A549 treated with GW870086 at 1 μM for 4 hours (cell line): ENCODE measurements around the gene PDIK1L. TPM values are rescaled to one million over a fixed set of nuclear protein-coding genes. Genes with fewer than 3 reads are reported as not detected.

ENCODE experiments used
- total RNA-seq: library from RNA; stranded (reverse); fragments of 200-300 nt; extraction: Qiagen RNA extraction; gene quantifications from 5 replicates; pipeline ENCODE4 v1.2.3, GENCODE V29; 2022; ENCODE audit warnings: low read depth

The PDIK1L gene
- total RNA-seq: 1.6 to 2.1 TPM (median 2.0 TPM) in 5 replicates

DNA sequence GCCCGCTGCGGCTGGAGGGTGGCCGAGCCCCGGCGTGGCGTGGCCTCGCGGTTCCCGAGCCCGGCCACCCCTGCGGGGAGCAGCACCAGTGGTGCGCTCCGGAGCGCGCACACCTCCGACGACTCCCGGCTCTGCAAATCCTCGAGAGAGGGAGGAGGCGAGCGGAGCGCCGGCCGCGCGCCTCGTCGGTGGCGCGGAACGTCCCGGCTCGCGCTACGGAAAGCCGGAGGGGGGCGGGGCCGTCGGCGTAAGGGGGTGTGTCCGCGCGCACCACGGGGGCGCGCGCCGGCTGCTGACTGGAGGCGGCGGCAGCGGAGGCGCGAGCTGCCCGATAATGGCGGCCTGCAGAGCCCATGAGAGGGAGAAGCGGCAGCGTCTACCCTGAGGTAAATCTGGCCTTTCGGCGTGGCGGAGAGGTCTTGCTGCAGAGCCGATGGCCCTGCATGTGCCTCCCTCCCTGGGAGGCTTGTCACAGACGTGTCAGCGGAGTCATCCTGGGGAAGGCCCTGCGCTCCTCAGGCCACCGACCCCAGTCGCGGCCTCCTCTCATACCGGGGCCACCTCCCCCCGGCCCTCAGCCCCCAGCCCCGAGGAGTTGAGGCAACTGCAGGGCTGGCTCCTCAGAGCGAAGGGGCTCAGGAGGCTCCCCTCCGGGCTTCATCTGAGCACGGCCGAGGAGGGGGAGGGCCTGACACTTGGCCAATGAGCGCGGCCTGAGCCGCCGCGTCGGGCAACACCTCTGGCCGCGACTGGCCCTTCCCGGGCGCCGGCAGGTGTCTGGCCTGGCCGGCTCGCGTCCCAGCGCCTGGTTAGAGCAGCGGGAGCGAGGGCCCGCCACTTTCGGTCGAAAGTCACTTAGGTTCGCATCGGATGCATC lies at the start of gene PDIK1L:
PDIK1L (plus strand) TSS at position 295 of the 877 bp plus-strand sequence. CDS start 2,485 bp downstream, outside the sequence.

GRCh38 chr1:26067432-26067911 lies 44.2 kb upstream of the PDIK1L start, which contains the start of gene TRIM63:
TRIM63 (minus strand) TSS chr1:26067630; CDS start chr1:26067494, 136 bp downstream.

GRCh38 chr1:26158908-26159742 lies 47.5 kb downstream of the PDIK1L start, which contains the start of gene FAM110D:
FAM110D (plus strand) TSS chr1:26159079; CDS start chr1:26161292, 2,213 bp downstream.

DNA sequence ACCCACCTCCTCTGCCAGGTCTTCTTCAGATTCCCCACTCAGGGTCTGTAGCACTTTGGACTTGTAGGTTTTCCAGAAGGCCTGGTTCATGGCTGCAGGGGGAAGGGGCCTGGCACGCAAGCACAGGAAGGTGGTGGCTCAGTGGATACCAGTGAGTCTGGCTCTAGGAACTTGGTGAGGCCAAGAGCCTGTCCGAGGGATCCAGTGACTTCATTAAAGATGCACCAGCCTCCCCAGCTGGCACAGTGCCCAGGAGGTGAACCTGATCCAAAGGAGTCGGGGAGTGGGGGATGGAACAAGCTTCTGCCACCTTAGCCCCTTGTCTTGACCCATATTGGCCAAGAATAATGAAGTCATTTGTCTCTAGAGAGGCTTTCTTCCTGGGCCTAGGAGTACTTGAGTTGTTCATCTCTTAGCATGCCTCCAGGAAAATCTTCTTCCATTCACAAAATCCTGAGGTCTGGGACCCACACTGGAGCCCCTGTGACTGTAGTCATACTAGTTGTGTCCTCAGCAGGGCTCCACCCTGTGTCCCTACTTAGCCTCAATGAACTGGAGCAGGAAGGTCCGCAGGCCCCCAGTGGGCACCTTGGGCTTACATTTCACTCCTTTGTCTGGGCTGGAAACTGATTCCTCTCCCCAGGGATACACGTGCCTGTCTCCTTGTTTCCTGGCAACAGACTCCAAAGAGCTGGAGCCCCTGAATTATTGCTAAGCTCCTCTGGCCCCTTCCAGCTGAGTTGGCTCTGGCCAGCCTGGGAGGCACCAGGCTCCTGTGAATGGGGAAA lies 57.0 kb downstream of the PDIK1L start, which contains the start of gene C1orf232:
C1orf232 (minus strand) TSS at position 554 of the 788 bp plus-strand sequence; CDS start at position 90, 464 bp downstream.

DNA sequence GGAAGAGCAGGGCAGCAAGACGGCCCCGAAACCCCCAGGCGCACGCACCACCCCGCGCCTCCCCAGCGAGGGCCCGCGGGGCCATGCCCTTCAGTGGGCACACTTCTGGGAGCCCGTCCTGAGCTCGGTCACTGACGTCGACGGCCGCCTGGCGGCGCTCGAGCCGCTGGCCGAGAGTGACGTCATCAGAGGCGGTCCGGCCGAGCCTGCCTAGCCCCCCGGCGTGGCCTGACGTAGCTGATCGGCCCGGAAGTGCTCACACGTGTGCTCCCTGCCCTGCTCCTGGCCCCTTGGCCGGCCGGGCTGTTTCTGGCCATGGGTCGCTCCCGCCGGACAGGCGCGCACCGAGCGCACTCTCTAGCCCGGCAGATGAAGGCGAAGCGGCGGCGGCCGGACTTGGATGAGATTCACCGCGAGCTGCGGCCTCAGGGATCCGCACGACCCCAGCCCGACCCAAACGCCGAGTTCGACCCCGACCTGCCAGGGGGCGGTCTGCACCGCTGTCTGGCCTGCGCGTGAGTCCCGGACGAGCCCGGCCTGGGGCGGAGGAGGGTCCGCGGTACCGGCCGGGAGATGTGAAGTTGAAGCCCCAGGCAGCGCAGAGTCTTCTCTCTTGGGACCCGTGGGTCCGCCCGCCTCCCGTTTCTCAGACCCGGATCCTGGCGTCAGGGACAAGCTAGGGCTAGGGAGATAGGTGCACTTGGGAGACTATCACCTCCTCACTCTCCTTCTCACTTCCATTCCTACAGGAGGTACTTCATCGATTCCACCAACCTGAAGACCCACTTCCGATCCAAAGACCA lies 58.2 kb downstream of the PDIK1L start, which contains the start of gene ZNF593:
ZNF593 (plus strand) TSS at position 240 of the 803 bp plus-strand sequence; CDS start at position 316, 76 bp downstream.

GRCh38 chr1:26171084-26172072 lies 59.8 kb downstream of the PDIK1L start, which contains the start of gene ZNF593OS:
ZNF593OS (minus strand) TSS chr1:26171832; CDS start chr1:26171661, 171 bp downstream.

Other genes with a start within 250 kb of the PDIK1L start
- gene PAQR7, start 236.1 kb upstream of the PDIK1L start, total RNA-seq: 4.4 to 5.8 TPM (median 4.8 TPM) in 5 replicates
- 195 to 218 TPM (median 202 TPM) in 5 replicates for gene STMN1, start 205.4 kb upstream of the PDIK1L start, total RNA-seq
- gene PAFAH2, start 113.8 kb upstream of the PDIK1L start, total RNA-seq: 6.1 to 8.5 TPM (median 8.2 TPM) in 5 replicates
- gene EXTL1, start 90.0 kb upstream of the PDIK1L start, total RNA-seq: 0.08 TPM in 1 of 5 replicates, not detected in the others
- 0.19 to 0.40 TPM (median 0.31 TPM) in 5 replicates for gene SLC30A2, start 65.7 kb upstream of the PDIK1L start, total RNA-seq
- gene TRIM63, start 44.2 kb upstream of the PDIK1L start, total RNA-seq: 0.70 to 1.5 TPM (median 1.2 TPM) in 5 replicates
- gene FAM110D, start 47.3 kb downstream of the PDIK1L start, total RNA-seq: 0.07 to 0.10 TPM (median 0.08 TPM) in 3 of 5 replicates, not detected in the others
- not detected in 5 replicates for gene C1orf232, start 57.1 kb downstream of the PDIK1L start, total RNA-seq
- 54.0 to 67.0 TPM (median 63.2 TPM) in 5 replicates for gene ZNF593, start 58.1 kb downstream of the PDIK1L start, total RNA-seq
- 0.26 to 0.31 TPM in 2 of 5 replicates, not detected in the others for gene ZNF593OS, start 60.0 kb downstream of the PDIK1L start, total RNA-seq
- 0.20 to 0.50 TPM (median 0.32 TPM) in 5 replicates for gene CNKSR1, start 65.7 kb downstream of the PDIK1L start, total RNA-seq
- gene CATSPER4, start 78.8 kb downstream of the PDIK1L start, total RNA-seq: not detected in 5 replicates
- gene CEP85, start 122.4 kb downstream of the PDIK1L start, total RNA-seq: 10.3 to 13.3 TPM (median 12.5 TPM) in 5 replicates
- gene SH3BGRL3, start 168.3 kb downstream of the PDIK1L start, total RNA-seq: 111 to 165 TPM (median 137 TPM) in 5 replicates
- 12.5 to 15.2 TPM (median 14.8 TPM) in 5 replicates for gene UBXN11, start 194.8 kb downstream of the PDIK1L start, total RNA-seq
- gene CD52, start 206.1 kb downstream of the PDIK1L start, total RNA-seq: not detected in 5 replicates
- 1.4 to 2.1 TPM (median 1.6 TPM) in 5 replicates for gene CRYBG2, start 242.3 kb downstream of the PDIK1L start, total RNA-seq